Daoy (cell line): Measurements from ENCODE around the gene UBE2L6. TPM values are rescaled to one million over a fixed set of nuclear protein-coding genes. Genes with fewer than 3 reads are reported as not detected.
A peak's percentile ranks its signal among the peaks of the same experiment; 100 is the strongest.
"Not testable (repeated sequence)": the region's sequence is repeated elsewhere in the genome, so short reads cannot be mapped to it uniquely, and the experiment has no call there.

Experiments
- DNase-seq: peaks from one replicate; pipeline ENCODE4 v3.0.0-alpha.2; 2015; ENCODE audit warnings: low read depth
- total RNA-seq: library from RNA; depleted of rRNA; stranded (reverse); fragments of >200 nt; shearing (Covaris generic); gene quantifications from 2 replicates; pipeline ENCODE4 v1.2.3, GENCODE V29; 2014

UBE2L6 gene
- total RNA-seq, 1 experiment from 2014 or later = 29.8 TPM

DNA sequence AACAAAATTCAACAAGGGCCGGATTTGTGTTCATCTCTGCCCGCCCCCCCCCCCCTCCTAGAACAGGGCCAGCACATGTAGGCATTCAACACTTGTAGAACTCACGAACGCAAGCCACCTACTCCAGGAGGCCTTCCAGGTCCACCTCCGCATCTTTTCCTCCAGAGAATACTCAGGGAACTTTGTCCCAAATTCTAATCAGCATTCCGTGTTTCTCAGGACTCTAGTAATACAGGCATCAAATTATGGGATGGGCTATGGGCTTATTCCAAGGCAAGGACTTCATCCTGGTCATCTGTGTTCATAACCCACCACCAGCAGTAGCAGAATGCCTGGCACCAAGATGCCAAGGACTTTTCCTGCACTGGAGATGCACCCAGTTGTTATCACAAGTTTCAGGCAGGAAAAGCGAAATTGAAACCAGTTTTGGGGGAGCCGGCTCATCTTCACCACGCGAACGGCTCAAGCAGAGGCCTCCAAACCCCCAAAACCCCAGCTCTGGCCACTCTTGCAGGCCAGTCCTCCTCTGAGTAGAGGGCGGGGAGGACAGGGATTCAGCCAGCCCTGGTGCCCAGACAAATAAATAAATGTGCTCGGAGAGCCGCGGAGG, 462 bp downstream of the UBE2L6 start:
- DNase-seq = peak; percentile 41

- DNase-seq = peak; percentile 51
Observed at GRCh38 chr11:57566005-57566904, 1.2 kb downstream of the UBE2L6 start.

DNA sequence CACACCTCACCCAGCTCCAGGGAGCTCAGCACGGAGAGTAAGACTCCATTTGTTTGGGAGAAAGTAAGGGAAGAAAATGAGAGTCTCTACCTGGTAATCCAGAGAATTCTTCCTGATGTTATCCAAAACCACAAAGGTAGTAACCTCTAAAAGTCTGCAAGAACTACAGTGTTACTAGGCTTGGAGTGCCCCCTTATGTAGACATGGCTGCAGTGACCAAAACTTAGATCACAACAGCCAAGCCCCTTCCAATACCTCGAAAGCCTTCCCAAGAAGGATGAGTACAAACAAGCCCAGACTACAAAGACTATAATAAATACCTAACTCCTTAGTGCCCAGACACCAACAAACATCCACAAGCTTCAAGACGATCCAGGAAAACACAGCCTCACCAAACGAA, 4.9 kb downstream of the UBE2L6 start:
- DNase-seq = no peak

GRCh38 chr11:57560146-57560545, 7.3 kb downstream of the UBE2L6 start:
- DNase-seq = no peak

- no peak for DNase-seq
Observed at GRCh38 chr11:57556041-57556440, 11.4 kb downstream of the UBE2L6 start.

GRCh38 chr11:57555393-57555792, 12.1 kb downstream of the UBE2L6 start:
- no peak for DNase-seq

- no peak for DNase-seq
Observed at GRCh38 chr11:57552479-57552878, 15.0 kb downstream of the UBE2L6 start.

DNA sequence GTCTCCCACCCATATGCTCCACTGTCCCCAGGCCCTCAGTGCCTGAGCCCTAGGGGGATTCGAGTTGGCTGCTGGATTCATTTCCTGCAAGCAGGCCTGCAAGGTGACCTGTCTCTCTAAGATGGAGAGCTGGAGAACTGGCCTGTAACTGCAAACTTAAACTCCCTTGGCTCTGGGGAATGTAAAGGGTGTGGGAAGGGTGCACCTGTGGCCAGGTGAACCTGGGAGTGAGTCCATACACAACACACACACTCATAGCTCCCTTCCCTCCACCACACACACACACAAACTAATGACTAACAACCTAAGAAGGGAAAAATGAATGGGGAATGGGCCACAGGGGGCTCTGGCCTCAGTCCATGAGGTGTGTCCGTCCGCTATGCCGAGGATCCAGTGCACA, 15.5 kb downstream of the UBE2L6 start:
- no peak for DNase-seq

- no peak for DNase-seq
Observed at GRCh38 chr11:57549983-57550382, 17.5 kb downstream of the UBE2L6 start.

DNA sequence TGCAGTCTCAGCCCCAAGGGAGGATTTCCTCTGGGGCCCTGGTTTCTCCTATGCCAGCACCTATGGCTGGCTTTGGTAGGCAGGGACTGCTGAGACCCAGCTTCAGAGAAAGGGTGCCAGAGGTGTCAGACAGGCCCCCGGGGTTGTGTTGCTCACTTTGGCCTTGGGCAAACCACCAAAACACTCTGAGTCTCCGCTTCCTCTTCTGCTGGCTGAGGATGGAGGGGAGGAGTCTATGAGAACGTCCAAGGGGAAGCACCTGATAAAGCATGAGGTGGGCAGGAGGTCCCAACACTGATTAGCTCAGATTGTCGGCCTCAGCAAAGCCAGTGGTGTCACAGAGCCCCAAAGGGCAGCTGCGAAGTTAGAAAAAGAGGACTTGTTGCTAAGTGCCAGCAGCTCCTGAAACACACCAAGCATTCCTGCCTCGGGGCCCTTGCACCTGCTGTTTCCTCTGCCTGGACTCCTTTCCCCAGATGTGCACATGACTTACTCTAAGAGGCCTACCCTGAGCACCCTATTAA, 19.6 kb downstream of the UBE2L6 start:
- no peak for DNase-seq

DNA sequence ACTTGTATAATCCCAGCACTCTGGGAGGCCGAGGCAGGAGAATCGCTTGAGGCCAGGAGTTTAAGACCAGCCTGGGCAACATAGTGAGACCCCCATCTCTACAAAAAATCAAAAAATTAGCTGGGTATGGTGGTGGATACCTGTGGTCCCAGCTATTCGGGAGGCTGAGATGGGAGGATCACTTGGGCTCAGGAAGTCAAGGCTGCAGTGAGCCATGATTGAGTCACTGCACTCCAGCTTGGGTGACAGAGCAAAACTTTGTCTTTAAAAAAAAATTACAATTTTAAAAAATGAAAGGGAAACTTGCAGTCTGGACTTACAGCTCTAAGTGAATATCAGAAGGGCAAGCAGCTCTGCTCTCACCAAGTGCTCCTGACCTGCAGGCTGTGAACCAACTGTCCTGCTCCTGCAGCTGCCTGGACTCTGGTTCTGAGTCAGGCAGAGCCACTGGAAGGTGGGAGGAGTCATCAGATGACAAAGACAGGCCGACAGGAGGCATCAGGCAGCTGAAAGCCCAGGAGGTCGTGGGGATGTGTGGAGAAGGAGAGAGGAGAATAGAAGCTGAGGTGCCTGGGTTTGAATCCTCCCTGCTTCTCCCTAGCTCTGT, 20.5 kb downstream of the UBE2L6 start:
- DNase-seq = peak; percentile 63

DNA sequence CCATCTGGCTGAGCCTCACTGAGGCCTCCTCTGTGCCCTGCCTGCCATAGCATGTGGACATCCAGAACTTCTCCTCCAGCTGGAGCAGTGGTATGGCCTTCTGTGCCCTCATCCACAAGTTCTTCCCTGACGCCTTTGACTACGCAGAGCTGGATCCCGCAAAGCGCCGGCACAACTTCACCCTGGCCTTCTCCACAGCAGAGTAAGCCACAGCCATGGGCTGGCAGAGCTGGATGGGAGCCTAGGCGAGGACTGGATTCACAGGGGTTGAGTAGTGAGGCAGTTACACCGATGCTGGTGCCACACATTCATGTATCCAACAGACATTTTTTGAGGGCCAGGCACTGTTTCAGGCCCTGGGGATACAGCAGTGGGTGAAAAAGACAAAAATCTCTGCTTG, 21.0 kb downstream of the UBE2L6 start:
- DNase-seq = no peak

DNA sequence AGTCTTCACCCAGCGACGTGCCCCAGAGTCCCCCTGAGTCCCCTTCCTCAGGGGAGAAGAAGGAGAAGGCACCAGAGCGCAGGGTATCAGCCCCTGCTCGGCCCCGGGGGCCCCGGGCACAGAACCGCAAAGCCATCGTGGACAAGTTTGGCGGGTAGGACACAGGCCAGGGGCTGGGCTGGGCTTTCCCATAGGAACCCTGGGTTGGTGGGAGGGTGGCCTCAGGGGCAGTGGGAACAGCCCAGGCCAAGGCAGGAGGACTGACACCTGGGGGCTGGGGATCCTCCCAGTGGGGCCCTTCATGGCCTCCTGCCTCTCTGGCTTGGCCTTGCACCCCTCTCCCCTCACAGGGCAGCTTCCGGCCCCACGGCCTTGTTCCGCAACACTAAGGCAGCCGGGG, 21.6 kb downstream of the UBE2L6 start:
- no peak for DNase-seq

DNA sequence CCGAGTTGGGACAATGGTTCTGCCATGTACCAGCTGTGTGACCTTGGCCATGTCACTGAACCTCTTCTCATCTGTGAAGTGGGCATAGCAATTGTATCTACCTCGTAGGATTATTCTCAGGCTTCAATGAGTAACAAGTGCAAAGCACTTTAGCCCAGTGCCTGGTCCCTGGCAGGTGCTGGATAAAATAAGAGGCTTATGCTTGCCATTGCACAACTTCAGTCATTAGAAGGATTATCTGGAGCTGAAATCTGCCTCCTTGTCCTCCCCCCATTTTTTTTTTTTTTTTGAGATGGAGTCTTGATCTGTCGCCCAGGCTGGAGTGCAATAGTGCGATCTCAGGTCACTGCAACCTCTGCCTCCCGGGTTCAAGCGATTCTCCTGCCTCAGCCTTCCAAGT, 22.9 kb downstream of the UBE2L6 start:
- no peak for DNase-seq

- DNase-seq = no peak
Observed at GRCh38 chr11:57543593-57543992, 23.9 kb downstream of the UBE2L6 start.

- DNase-seq = no peak
Observed at GRCh38 chr11:57542582-57542981, 24.9 kb downstream of the UBE2L6 start.

GRCh38 chr11:57541169-57541568, 26.3 kb downstream of the UBE2L6 start:
- DNase-seq = no peak

DNA sequence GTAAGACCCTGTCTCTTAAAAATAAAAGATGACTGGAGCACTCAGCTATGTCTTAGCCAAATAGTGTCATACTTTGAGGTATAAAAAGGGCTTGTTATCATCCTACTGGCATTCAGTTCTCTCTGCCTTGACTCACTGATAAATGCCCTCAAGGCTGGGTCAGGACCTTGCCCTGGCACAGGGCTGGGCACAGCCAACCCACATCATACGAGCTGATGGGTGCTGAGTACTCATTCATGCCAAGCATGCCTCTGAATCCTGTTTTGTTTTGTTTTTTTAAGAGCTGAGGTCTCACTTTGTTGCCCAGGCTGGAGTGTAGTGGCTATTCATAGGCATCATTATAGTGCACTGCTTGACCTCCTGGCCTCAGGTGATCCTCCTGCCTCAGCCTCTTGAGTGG, 28.1 kb downstream of the UBE2L6 start:
- DNase-seq = no peak

- no peak for DNase-seq
Observed at GRCh38 chr11:57536947-57537619, 30.4 kb downstream of the UBE2L6 start, which contains the start of gene SMTNL1. Gene SMTNL1 (plus strand): TSS chr11:57537595. CDS start chr11:57542643, 5,048 bp downstream.

GRCh38 chr11:57534449-57534848, 33.0 kb downstream of the UBE2L6 start:
- not testable (repeated sequence) for DNase-seq

DNA sequence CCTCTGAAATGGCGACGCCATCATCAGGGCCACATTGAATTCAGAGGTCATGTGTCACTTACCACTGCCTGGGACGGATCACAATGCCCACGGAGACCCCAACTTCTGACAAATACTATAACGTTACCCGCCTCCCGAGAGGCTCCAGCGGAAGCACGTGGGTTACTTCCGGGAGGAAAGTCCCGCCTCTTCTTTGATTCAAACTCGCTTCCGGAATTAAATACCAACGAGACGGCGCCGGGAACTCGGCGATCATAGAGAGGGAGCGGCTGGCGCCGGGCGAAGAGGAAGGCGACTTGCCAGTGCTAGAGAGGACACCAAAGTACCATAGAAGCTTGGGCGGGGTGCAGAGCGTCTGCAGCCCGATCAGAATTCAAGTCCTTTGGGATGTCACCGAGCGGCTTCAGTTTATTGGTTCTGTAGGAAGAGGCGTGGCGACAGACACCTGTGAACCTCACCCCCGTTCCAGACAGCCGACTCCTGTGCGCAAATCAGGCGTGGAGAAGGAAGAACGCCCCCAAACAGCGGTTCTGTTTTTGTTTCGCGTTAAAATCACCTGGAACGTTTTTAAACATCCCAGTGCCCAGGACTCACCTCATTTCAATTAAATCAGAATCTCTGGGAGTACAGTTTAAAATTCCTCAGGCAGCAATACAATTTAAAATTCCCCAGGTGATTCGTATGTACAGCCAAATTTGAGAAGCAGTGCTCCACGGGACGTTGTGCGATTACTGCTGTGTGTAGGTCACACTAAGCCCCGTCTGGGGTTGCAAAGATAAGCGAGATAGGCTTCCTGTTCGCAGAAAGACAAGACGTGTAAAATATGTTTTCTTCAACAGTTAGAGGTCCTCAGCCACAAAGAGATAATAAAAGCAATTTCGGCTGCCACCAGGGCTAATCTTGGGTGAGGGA, 36.6 kb downstream of the UBE2L6 start, which contains the start of gene TIMM10:
Gene TIMM10, minus strand, starts transcription at position 159 of the 912 bp plus-strand sequence. CDS start 565 bp downstream, outside the sequence.
- peak; percentile 98 for DNase-seq
